GM23338 (cell line): Measurements from ENCODE around the gene CACNB2.

Experiments used
- EZH2 ChIP-seq: fragments of 200-600 bp; sonication (generic); IDR thresholded peaks from one replicate; pipeline ENCODE4 v1.8.0; 2017; ENCODE audit warnings: antibody characterized with exemption, mild to moderate bottlenecking, low read depth; ENCODE audit not compliant: unreplicated experiment
- TF ChIP-seq, protein P1 (sequence below), 2 experiments: fragments of 200-600 bp in 1 of 2; sonication (generic) in 1 of 2; conservative IDR thresholded peaks; 2 replicates each; pipeline versions ENCODE4 v1.5.1 to v1.6.1; 2016 to 2017; ENCODE audit warnings: antibody characterized with exemption in 2 of 2, low read depth in 2 of 2, mild to moderate bottlenecking in 2 of 2, moderate library complexity in 1 of 2

DNA sequence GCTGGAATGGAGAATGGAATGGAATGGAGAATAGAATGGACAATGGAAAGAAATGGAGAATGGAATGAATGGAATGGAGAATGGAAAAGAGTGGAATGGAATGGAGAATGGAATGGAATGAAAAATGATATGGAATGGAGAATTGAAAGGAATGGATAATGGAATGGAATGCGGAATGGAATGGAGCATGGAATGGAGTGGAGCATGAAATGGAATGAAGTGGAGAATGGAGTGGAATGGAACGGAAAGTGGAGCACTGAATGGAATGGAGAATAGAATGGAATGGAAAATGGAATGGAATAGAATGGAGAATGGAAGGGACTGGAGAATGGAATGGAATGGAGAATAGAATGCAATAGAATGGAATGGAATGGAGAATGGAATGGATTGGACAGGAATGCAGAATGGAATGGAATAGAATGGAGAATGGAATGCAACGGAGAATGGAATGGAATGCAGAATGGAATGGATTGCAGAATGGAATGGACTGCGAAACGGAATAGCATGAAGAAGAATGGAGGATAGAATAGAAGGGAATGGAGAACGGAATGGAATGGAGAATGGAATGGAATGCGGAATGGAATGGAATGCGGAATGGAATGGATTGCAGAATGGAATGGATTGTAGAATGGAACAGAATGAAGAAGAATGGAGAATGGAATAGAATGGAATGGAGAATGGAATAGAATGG, 421.8 kb downstream of the CACNB2 start:
- no peak for TF ChIP-seq EZH2
- TF ChIP-seq, protein P1, sequence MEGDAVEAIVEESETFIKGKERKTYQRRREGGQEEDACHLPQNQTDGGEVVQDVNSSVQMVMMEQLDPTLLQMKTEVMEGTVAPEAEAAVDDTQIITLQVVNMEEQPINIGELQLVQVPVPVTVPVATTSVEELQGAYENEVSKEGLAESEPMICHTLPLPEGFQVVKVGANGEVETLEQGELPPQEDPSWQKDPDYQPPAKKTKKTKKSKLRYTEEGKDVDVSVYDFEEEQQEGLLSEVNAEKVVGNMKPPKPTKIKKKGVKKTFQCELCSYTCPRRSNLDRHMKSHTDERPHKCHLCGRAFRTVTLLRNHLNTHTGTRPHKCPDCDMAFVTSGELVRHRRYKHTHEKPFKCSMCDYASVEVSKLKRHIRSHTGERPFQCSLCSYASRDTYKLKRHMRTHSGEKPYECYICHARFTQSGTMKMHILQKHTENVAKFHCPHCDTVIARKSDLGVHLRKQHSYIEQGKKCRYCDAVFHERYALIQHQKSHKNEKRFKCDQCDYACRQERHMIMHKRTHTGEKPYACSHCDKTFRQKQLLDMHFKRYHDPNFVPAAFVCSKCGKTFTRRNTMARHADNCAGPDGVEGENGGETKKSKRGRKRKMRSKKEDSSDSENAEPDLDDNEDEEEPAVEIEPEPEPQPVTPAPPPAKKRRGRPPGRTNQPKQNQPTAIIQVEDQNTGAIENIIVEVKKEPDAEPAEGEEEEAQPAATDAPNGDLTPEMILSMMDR (conservative IDR thresholded peaks at IDR 0.05; ENCODE audit: low read depth in 2 of 2) = no peak
